ENCODE results near the gene PNPLA7.
"Not testable (repeated sequence)": the region's sequence is repeated elsewhere in the genome, so short reads cannot be mapped to it uniquely, and the experiment has no call there.

The PNPLA7 gene

DNA sequence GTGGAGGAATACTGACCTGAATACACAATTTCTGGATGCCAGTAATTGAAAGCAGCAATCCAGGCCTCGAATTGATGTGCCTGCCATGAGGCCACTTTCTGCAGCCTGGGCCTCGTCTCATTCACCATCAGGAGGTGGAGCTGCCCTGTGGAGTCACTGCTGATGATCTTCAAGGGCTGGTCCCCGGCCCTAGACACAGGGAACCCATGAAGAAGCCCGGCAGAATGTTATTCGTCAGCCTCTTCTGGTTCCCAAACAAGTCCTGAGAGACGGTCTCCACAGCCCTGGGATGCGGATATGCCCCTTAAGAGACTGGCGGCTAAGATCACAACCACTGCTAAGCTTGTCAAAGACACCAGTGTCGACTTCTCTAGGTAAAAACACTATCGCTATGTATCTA is 24.0 kb upstream of the PNPLA7 start:
- DNase-seq, result no peak

DNA sequence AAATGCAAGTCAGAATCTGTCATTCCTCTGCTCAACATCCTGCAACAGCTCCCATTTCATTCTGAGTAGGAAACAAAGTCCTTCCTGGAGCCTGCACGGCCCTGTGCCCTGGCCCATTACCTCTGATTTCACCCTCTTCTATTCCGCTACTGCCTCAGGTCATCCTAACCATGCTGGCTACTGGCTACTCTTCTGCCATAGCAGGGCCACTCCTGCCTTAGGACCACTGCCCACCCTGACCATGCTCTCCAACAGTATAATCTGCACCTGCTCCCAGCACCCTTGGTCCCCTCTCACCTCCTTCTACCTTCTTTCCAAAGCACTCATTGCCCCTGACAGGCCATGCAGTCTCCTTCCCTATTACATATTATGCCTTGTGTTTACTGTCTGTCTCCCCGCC is 20.4 kb upstream of the PNPLA7 start:
- no peak for DNase-seq

DNA sequence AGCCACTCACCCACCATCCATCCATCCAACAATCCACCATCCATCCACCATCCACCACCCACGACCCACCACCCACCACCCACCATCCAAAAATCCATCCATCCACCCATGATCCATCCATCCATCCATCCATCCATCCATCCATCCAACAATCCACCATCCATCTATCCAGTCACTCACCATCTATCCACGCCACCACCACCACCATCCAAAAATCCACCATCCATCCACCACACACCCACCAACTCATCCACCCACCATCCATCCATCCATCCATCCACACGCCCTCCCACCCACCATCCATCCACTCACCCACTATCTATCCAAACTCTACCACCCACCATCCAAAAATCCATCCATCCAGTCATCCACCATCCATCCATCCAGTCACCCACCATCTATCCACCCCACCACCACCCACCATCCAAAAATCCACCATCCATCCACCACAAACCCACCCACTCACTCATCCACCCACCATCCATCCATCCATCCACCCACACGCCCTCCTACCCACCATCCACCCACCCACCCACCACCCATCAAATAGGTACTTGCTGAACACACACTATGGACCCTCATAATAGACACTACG is 19.5 kb upstream of the PNPLA7 start:
- no peak for DNase-seq

DNA sequence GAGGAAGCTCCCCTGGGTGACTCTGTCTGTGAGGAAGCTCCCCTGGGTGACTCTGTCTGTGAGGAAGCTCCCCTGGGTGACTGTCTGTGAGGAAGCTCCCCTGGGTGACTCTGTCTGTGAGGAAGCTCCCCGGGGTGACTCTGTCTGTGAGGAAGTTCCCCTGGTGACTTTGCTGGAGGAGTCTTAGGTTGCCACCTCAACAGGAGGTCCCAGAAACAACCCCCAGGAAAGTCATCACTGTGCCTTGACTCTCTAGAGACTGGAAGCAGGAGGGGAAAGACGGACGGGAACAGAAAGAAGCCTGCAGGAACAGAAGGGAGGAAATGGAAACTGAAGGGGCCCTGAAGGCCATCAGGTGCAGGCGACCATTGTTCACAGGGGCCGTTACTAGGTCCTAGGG is 18.2 kb upstream of the PNPLA7 start:
- not testable (repeated sequence) for DNase-seq

DNA sequence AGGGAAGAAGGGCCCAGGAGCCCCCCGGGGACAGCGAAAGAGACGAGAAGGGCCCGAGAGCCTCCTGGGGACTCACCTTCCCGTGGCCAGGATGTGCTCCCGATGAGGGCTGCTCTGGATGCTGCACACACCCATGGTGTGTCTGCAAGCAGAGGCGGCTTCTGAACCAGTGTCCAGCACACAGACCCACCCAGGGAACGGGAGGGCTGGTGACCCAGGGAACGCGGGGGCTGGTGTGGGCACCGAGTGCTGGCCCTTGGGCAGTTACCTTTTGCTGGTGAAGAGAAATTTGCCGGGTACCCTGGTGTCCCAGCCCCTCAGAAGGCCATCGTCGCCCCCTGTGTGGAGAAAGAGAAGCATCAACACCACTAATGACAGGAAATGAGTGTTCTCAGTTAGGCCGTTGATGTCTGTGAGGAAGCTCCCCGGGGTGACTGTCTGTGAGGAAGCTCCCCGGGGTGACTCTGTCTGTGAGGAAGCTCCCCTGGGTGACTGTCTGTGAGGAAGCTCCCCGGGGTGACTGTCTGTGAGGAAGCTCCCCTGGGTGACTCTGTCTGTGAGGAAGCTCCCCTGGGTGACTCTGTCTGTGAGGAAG is 14.7 kb upstream of the PNPLA7 start:
- no peak for DNase-seq

DNA sequence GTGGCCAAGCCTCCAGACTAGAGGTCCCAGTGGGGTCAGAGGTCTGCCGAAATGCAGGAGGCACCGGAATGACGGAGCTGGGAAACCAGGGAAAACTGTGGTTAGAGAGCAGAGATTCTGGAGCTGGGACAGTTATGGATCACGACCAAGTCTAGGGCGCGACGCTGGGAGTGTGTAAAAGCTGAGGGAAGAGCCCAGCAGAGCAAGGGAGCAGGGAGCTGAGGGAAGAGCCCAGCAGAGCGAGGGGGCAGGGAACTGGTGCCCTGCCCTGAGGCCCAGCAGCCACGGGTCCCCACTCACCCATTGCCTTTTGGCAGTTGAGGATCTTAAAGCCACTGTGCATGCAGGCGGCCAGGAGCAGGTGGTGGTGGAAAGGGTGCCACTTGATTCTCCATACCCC is 13.9 kb upstream of the PNPLA7 start:
- DNase-seq, result no peak

DNA sequence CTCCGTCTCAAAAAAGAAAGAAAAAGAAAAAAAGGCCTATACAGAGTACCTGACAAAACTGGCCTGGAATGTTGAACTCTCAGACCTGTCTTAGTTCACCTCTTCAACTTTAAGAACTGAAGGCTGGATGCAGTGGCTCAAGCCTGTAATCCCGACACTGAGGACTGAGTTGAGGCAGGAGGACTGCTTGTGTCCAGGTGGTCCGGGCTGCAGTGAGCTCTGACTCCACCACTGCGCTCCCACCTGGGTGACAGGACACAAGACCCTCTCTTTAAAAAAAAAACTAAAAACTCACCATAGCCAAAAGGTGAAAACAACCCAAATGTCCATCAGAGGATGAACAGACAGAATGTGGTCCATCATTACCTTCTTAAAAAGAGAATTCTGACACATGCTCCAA is 7.9 kb upstream of the PNPLA7 start:
- no peak for DNase-seq

DNA sequence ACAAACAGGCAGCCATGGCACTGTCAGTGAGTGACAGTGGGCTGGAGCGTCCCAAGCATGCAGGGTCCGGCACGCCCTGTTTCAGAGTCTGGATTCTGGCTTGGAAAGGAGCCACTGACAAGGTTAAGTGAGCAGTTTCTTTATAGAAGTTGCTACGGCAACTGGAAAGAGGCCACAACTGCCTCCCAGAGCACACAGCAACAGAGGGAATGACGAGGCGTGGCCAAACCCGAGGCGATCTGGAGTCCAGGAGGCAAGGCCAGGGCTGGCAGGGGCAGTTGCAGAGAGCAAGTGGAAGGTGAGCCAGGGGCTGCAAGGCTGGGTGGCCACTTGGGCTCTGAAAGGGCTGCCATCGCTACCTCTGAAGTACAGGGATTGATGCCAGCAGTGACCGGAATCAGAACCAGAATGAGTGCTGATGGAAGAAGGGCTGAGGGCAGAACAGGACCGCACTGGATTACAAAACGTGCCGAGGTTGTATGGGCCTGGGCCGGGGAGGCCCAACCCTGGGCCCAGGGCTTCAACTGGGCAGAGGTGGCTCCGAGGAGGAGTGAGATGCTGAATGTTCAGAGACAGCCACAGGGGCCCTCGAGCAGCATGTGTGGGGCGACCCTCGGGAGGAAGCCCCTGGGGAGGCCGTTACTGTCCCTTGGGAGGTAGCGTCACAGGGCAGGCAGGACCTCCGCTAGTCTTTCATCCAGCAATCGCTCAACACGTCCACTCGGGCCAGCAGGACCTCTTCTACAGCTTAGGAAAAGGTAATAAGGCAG is 6.1 kb upstream of the PNPLA7 start:
- DNase-seq, result no peak

DNA sequence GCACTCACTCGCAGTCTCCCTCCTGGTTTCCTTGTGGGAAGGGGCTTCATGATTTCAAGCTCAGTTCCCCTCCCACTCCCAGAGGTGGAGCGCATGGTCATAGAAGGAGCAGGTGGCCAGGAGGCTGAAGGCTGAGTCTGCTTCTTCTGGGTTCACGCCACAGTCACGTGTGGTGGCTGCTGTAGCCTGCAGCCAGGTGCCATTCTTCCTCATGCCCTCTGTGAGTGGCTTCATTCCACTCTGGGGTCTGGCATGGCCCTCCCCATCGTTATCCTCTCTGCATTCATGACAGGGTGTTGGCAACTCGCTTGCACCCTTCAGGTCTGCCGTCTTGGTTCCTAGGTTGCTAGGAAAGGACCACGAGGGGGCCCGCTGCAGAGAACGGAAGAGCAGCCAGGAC is 5.0 kb upstream of the PNPLA7 start:
- DNase-seq, result no peak

DNA sequence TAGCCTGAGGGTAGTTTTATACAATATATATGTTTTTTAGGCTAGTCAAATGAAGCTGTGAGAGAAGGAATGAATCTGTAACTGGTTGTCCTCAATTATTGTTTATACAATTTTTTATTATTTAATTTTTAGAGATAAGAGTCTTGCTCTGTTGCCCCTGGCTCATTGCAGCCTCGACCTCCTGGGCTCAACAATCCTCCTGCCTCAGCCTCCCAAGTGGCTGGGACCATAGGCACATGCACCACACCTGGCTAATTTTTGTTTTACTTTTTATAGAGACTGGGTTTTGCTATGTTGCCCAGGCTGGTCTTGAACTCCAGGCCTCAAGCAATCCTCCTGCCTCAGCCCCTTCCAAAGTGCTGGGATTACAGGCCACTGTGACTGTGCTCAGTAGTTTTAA is 4.1 kb upstream of the PNPLA7 start:
- no peak for DNase-seq

DNA sequence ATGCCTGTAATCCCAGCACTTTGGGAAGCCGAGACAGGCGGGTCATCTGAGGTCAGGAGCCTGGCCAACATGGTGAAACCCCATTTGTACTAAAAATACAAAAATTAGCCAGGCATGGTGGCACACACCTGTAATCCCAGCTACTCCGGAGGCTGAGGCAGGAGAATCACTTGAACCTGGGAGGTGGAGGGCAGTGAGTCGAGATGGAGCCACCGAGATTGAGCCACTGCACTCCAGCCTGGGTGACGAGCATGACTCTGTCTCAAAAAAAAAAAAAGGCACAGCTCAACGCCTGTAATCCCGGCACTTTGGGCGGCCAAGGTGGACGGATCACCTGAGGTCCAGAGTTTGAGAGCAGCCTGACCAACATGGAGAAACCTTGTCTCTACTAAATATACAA is 3.5 kb upstream of the PNPLA7 start:
- DNase-seq, result not testable (repeated sequence)

DNA sequence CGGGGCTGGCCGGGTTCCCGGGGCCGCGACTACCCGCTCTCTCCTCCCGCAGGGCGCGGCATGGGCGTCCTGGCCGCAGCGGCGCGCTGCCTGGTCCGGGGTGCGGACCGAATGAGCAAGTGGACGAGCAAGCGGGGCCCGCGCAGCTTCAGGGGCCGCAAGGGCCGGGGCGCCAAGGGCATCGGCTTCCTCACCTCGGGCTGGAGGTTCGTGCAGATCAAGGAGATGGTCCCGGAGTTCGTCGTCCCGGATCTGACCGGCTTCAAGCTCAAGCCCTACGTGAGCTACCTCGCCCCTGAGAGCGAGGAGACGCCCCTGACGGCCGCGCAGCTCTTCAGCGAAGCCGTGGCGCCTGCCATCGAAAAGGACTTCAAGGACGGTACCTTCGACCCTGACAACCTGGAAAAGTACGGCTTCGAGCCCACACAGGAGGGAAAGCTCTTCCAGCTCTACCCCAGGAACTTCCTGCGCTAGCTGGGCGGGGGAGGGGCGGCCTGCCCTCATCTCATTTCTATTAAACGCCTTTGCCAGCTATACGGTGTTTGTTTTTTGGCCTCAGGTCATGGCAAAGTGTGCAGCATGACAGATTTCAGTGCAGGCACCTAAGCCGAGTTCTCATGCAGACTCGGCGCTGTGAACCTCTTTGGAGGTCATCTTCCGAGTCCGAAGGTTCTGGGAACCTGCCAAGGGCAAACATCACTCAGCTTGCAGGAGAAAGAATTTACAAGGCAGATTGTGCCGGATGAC is 2.0 kb upstream of the PNPLA7 start:
- peak; percentile 33 for DNase-seq

DNA sequence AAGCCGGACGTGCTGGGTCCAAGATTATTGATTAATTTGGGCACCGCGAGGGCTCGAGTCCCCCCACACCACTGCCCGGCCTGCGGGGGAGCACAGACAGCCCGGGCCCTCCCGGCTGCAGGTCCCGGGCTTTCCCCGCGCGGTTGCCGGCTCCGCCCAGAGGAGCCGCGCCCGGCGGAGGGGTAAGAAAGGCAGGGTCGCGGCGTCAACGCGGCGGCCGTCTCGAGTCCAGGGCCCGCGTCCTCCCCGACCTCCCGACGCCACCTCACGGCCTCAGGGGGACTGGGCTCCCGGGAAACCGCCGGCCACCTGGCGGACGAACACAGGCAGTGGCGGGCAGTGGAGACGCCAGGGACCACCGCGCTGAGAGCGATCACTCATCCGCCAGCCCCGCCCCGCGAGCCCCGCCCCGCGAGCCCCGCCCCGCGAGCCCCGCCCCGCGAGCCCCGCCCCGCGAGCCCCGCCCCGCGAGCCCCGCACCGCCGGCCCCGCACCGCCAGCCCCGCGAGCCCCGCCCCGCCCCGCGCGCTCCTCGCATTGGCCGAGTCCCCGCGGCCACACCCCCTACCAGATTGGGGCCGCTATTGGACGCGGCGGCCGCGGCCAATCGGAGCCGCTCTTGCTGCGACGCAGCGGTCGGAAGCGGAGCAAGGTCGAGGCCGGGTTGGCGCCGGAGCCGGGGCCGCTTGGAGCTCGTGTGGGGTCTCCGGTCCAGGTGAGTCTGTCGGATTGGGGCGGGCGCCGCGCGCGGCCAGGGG is 1.2 kb upstream of the PNPLA7 start, which contains the start of gene MRPL41:
Gene MRPL41 (plus strand): TSS at position 616 of the 758 bp plus-strand sequence. CDS start 203 bp downstream, outside the sequence.
- DNase-seq, result peak; percentile 91

DNA sequence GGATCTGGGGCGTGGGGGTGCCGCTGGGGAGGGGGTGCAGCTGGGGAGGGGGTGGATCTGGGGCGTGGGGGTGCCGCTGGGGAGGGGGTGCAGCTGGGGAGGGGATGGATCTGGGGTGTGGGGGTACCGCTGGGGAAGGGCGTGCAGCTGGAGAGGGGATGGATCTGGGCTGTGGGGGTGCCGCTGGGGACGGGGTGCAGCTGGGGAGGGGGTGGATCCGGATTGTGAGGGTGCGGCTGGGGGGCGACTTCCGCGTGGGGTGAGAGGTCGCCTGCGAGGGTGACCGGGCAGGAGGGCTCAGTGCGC is 709 bp upstream of the PNPLA7 start:
- peak; percentile 39 for DNase-seq

DNA sequence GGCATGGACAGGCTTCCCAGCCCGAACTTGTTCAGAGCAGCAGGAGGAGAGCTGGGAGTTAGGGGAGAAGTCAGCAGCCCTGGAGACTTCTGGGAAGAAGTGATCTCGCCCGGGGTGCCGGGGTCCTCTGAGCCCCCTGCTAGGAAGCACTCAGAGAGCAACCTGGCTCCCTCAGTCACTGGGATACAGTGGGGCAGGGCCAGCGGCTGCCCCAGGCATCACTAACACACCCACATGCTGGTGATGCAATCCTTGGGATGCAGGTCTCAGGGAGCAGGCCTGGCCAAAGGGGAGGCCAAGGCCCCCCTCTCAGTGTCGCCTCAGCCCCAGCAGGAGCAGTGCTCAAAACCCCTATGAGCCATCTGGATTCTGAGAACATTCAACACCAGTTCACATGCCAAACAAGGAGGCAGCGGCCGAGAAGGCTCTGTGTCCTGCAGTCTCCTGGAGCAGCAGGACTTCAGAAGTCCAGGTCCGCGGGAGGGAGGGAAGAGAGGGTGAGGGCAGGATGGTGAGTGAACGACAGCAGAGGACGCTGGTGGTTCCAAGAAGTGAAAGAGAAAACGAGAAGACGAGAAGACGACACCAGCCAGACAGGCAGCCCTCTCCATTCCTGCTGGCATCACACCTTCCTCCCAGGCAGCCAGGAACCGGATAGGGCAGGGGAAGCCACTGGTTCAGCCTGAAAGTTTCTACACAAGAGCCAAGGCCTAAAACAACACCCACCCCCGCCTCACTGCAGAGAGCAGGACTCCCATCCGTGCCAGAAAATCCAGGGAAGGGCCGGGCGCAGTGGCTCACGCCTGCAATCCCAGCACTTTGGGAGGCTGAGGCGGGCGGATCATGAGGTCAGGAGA is 2.3 kb downstream of the PNPLA7 start:
- DNase-seq, result no peak

DNA sequence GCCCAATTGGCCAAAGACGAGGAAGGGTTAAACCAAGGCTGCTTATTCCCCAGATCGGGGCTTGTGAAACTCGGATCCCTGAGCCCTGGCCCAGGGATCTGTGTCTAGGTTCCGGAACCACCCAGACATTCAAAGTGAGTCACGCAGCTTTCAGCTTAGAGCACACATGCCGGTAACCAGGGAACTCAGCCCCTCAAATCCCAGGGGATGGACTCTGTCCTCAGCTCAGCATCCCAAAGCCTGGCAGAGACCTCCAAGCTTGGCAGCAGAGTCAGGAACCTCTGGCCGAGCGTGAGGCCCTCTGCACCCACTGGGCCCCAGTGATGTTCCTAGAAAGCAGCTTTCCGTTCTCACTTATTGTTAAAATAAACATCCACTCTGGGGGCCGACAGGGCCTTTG is 5.1 kb downstream of the PNPLA7 start:
- no peak for DNase-seq

DNA sequence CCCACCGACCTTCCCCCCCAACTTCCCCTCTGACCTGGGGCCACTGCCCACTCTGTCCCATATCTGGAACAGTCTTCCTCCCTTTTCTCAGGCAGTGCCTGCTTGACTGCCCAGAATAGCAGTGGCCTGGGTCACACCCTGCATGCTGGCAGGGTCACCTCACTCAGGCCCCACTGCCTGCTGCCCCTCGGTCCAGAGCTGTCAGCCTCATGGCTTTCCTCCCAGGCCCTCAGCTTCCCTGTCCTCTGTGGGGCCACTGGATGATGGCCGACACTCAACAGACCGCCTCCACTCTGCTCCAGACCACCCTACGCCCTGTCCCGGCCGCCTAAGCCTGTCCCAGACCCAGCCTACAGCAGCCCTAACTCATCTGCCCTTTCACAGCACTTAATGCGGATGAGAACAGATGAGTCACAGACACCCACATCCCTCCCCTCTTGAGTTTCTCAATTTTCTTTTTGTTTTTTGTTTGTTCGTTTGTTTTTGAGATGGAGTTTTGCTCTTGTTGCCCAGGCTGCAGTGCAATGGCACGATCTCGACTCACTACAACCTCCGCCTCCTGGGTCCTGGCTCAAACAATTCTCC is 5.9 kb downstream of the PNPLA7 start:
- DNase-seq, result no peak

DNA sequence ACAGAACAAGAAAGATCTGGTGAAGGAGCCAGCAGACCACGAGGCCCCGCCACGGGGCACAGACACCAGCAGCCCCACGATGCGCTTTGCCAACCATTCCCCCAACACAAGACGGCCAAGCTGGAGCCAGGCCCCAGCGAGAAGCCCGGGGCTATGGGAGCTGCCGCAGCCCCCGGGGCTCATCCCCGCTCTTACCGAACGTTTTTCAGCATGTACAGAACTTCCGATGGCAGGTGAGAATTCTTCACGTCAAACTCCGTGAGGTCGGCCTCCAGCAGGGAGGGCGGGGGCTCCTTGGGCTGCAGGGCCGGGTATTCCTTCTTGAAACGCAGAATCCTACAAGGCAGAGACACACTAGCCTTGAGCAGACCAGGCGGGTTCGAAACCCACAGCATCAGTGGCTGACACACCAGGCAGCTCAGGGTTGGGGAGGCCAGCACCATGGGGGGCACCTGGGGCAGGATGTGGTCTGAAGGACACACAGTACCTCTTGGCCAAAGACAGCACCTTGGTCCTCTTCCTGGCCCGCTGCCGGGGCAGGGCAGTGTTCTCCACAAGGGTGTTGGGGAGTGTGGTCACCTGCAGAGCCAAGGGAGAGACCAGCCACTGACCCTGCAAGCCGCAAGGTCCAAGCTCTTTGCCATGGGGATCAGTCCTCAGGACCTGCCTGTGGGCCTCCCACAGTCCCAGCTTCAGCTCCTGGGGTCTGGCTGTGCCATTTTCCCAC is 6.8 kb downstream of the PNPLA7 start:
- no peak for DNase-seq

DNA sequence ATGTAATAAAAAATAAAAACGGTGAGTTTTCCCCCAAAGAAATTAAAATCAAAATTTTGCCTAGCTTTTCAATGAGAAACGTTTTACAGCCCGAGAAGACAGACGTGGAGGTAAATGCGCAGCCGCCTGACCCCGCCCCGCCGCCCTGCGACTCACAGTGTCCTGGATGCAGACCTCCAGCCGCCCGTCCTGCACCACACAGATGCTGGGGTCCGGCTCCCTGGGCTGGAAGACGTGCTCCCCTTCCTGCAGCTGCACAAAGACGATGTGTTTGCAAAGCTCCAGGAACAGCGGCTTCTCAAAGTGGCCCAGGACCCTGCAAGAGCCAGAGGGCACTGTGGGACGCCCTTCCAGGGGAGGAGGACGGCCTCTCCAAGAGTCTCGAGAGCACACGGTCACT is 7.7 kb downstream of the PNPLA7 start:
- no peak for DNase-seq

DNA sequence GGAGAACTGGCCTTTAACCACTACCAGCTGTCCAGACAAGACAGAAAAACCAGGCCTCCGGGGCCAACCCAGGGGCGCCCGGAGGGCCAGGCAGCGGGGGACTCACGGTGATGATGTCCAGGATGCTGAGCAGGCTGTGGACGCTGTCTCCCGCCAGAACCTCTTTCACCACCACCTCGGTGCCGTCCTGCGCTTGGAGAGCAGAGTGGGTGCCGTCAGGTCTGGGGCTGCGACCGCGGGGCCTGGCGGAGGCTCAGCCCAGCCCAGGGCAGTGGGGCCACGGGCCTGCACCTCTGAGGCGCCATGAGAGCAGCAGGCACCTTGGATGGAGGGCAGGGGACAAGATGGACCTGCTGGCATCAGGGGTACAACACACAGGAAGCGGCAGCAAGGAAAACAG is 9.7 kb downstream of the PNPLA7 start:
- no peak for DNase-seq

DNA sequence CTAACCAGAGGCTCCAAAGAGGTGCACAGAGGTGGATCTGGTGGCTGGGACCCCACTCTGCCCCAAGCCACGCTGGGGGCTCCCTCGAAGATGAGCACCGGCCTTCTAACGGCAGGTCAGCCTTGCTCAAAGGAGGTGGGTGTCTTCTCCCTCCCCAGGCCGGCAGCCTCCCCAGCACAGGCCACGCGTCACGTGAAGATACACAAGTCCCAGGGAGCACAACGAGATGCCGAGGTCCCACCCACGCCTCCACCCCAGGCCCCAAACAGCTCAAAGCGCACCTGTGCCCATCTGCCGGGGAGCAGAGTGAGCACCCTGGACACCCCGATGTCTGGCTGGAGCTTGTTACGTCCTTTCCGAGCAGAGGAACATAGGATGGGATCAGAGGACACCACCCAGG is 12.1 kb downstream of the PNPLA7 start:
- no peak for DNase-seq
